AG09319 (cell line): ENCODE results near the gene PRDM5.

Experiments used
- DNase-seq: peaks from one replicate; pipeline ENCODE4 v3.0.0-alpha.2; 2010; ENCODE audit warnings: low read depth; ENCODE audit errors: extremely low read depth
- CTCF ChIP-seq: IDR thresholded peaks from 2 replicates; pipeline ENCODE4 v1.5.1; 2011; ENCODE audit warnings: low read depth, mild to moderate bottlenecking, inconsistent platforms, low read length, moderate library complexity

Gene PRDM5

DNA sequence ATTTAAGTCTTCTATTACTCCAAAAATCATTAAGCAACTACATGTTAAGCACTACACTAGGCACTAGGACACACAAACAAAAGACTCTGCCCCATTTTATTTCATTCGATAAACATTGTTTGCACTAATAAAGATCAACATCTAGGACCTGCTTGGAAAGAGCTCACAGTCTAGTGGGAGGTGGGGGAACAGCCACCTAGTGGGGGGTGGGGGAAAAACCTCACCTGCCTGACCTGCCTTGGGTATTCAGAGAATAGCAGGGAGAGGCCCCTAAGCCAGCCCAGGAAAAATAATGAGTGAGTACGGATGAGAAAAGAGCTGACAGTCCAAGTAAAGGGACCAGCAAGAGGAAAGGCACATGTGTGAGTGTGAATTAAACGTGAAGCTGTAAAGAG lies 52.2 kb downstream of the PRDM5 start:
- no peak for DNase-seq
- no peak for TF ChIP-seq CTCF

DNA sequence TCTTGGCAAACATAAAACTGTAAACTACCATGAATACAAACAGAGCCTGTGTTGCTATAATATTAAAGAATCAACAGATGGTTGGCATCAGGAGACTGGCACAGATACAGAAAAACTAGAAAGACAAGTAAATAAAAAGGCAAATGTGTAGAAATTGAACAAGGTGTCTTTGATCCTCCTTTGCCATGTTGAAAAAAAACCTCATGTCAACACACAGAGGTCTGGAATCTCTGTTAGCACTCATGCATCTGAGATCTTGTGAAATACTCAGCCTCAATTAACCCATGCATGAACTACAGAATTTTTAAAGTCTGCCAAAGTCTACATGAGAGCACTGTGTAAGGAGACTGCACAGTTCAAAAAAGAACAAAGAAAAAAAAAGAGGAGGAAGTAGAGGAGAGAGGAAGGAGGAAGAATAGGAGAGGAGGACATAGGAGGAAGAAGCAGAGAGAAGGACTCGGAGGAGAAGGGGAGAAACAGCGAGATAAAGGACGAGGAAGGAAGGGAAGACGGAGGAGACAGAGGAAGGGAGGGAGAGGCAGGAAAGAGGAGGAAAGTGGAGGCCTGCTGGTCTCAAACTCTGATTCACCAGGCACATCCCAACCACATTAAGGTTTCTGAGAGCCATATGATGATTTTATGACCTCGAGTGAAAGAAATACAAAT lies 52.8 kb downstream of the PRDM5 start:
- no peak for DNase-seq
- no peak for TF ChIP-seq CTCF

DNA sequence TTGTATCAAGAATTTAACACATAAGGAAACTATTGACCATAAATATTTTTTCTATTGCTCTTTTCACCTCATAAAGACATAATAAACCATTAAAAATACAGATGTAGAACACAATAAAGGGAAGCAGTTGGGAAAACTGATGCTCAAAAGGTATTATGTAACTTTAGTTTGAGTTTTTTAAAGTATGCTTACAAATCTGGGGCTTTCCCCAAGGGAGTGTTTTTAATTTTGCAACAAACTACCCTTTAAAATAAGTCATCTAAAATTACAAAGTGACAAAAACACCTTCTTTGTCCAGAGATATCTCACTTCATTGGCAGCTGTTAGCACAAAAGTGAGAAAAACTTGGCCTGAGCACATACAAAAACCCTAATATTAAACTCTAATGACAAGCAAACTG lies 55.0 kb downstream of the PRDM5 start:
- DNase-seq: no peak
- no peak for TF ChIP-seq CTCF

DNA sequence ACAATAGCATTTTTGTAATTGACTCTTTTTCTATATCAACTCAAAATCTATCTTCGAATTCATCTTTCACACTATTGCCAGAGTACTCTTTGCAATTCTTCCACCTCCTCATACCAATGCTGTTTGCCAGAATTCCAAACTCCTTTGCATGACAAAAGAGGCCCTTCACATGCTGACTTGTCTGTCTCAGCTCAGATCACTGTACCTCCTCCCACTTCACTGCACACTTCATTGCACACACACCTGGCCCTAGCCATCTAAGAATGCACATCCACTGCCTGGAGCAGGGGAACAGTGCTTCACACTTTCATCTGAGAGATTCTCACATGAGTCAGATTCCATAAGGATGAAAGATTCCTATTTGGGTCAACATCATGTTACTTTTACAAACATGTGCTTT lies 56.5 kb downstream of the PRDM5 start:
- no peak for TF ChIP-seq CTCF
- no peak for DNase-seq

- no peak for DNase-seq
- no peak for TF ChIP-seq CTCF
Observed at GRCh38 chr4:120864969-120865368, 57.6 kb downstream of the PRDM5 start.

- no peak for TF ChIP-seq CTCF
- DNase-seq: no peak
Observed at GRCh38 chr4:120862432-120862831, 60.1 kb downstream of the PRDM5 start.

DNA sequence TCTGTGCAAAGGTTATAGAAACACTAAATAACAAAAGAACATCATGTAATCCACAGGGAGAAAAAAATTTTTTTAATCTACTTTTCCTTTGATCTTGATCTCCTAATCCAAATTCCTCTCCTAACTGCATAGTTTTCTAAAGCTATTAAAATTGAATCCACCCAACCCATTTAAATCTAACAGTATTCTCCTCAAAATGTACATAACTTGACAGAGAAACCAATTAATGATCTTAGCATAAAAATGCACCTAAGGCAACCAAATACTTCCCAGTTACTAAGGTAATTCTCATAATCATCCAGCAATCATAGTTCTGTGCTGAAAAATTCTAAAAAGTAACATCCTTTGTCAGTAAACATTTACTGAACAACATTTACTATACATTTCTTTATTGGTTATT lies 60.7 kb downstream of the PRDM5 start:
- DNase-seq: no peak
- no peak for TF ChIP-seq CTCF
